Measurements from ENCODE around the gene CTU2. TPM values are rescaled to one million over a fixed set of nuclear protein-coding genes. Genes with fewer than 3 reads are reported as not detected.

The CTU2 gene
- total RNA-seq, 1 donor from 2014 or later: 27.1 TPM

GRCh38 chr16:88750854-88751253 is 44.6 kb downstream of the CTU2 start:
- Mint-ChIP-seq H3K4me1 (ENCODE audit: unreplicated experiment) (peaks cover 4% of the 10 kb centered on the region), H3K36me3 (no peaks in the 10 kb centered on the region), H3K4me3 (no peak overlapping the region), H3K27me3 (no peaks in the 10 kb centered on the region), H3K27ac (no peak overlapping the region), H3K9me3 (no peaks in the 10 kb centered on the region)
- TF ChIP-seq, protein P1, sequence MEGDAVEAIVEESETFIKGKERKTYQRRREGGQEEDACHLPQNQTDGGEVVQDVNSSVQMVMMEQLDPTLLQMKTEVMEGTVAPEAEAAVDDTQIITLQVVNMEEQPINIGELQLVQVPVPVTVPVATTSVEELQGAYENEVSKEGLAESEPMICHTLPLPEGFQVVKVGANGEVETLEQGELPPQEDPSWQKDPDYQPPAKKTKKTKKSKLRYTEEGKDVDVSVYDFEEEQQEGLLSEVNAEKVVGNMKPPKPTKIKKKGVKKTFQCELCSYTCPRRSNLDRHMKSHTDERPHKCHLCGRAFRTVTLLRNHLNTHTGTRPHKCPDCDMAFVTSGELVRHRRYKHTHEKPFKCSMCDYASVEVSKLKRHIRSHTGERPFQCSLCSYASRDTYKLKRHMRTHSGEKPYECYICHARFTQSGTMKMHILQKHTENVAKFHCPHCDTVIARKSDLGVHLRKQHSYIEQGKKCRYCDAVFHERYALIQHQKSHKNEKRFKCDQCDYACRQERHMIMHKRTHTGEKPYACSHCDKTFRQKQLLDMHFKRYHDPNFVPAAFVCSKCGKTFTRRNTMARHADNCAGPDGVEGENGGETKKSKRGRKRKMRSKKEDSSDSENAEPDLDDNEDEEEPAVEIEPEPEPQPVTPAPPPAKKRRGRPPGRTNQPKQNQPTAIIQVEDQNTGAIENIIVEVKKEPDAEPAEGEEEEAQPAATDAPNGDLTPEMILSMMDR (conservative IDR thresholded peaks at IDR 0.05): no peak
- no peak for DNase-seq (ENCODE audit: extremely low spot score, unreplicated experiment)

DNA sequence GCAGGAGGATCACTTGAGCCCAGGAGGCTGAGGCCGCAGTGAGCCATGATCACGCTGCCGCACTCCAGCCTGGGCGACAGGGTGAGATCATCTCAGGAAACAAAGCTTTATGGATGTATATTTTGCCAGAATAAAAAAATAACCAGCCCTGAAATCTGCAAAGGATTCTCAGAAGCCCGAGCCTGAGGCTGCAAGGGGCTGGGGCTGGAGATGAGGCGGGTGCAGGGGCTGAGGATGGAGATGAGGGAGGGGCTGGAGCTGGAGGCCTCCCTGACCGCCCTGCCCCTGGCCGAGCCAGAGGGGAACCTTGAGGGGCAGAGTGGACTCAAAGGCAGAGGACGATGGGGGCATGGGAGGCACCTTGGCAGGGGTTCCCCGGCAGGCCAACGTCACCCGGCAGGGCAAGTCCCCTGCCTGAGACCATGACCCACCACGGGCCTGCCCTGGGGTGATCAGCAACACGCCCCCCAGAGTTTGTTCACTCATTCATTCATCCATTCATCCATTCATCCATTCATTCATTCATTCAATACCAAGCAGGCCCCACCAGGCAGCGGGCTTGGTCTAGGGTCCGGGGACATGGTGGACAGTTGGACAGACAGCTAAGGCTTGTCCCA is 46.2 kb downstream of the CTU2 start:
- Mint-ChIP-seq H3K27me3 (no peaks in the 10 kb centered on the region), H3K36me3 (no peaks in the 10 kb centered on the region), H3K27ac (no peak overlapping the region), H3K9me3 (no peaks in the 10 kb centered on the region), H3K4me3 (no peak overlapping the region), H3K4me1 (ENCODE audit: unreplicated experiment) (peaks cover 4% of the 10 kb centered on the region)
- TF ChIP-seq, protein P1 (conservative IDR thresholded peaks at IDR 0.05): no peak
- DNase-seq (ENCODE audit: extremely low spot score, unreplicated experiment): no peak

GRCh38 chr16:88753191-88753590 is 46.9 kb downstream of the CTU2 start:
- TF ChIP-seq, protein P1 (conservative IDR thresholded peaks at IDR 0.05): no peak
- no peak overlapping the region for H3K4me3 Mint-ChIP-seq
- peaks cover 4% of the 10 kb centered on the region for H3K4me1 Mint-ChIP-seq (ENCODE audit: unreplicated experiment)
- no peak overlapping the region for H3K27ac Mint-ChIP-seq
- H3K27me3 Mint-ChIP-seq: no peaks in the 10 kb centered on the region
- H3K36me3 Mint-ChIP-seq: no peaks in the 10 kb centered on the region
- DNase-seq (ENCODE audit: extremely low spot score, unreplicated experiment): no peak
- H3K9me3 Mint-ChIP-seq: no peaks in the 10 kb centered on the region

- TF ChIP-seq, protein P1 (conservative IDR thresholded peaks at IDR 0.05): no peak
- Mint-ChIP-seq H3K27ac (no peak overlapping the region), H3K9me3 (no peaks in the 10 kb centered on the region), H3K4me3 (no peak overlapping the region), H3K27me3 (no peaks in the 10 kb centered on the region), H3K36me3 (no peaks in the 10 kb centered on the region), H3K4me1 (ENCODE audit: unreplicated experiment) (peaks cover 6% of the 10 kb centered on the region)
- no peak for DNase-seq (ENCODE audit: extremely low spot score, unreplicated experiment)
These were observed 47.3 kb downstream of the CTU2 start for GRCh38 chr16:88753602-88754001.

GRCh38 chr16:88754109-88754911 is 48.0 kb downstream of the CTU2 start:
- H3K4me1 Mint-ChIP-seq (ENCODE audit: unreplicated experiment): peaks cover 11% of the 10 kb centered on the region
- no peak for DNase-seq (ENCODE audit: extremely low spot score, unreplicated experiment)
- H3K27me3 Mint-ChIP-seq: no peaks in the 10 kb centered on the region
- no peak overlapping the region for H3K27ac Mint-ChIP-seq
- no peak overlapping the region for H3K4me3 Mint-ChIP-seq
- no peaks in the 10 kb centered on the region for H3K36me3 Mint-ChIP-seq
- H3K9me3 Mint-ChIP-seq: no peaks in the 10 kb centered on the region
- TF ChIP-seq, protein P1 (conservative IDR thresholded peaks at IDR 0.05): no peak
